Activated CD4-positive, alpha-beta T cell treated with anti-CD3 and anti-CD28 coated beads for 4 hours (primary cell): ENCODE results near the gene NID1.

Experiments
- DNase-seq, 2 donors: peaks; one replicate each; pipeline ENCODE4 v3.0.0-alpha.2; 2020

Gene NID1

GRCh38 chr1:235954306-235955283 is 110.3 kb downstream of the NID1 start:
- peak; percentile 10 to 27 for DNase-seq

DNA sequence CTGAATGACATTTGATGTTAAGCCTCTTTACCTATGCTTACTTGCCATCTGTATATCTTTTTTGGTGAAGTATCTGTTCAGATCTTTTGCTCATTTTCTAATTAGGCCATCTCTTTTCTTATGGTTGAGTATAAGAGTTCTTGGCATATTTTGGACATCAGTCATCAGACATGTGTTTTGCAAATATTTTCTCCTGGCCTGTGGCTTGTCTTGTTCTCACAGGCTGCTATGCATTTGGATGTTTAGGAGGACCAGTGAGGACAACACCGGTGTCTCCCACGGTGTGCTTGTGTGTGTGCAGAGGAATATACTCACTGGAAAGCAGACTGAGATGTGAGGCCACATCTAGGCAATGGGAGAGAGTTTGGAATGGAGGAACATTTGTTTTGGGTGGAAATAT is 111.1 kb downstream of the NID1 start:
- DNase-seq, result no peak

GRCh38 chr1:235952950-235953615 is 111.8 kb downstream of the NID1 start:
- DNase-seq, result peak; percentile 18 to 20

GRCh38 chr1:235951661-235952060 is 113.2 kb downstream of the NID1 start:
- no peak for DNase-seq

DNA sequence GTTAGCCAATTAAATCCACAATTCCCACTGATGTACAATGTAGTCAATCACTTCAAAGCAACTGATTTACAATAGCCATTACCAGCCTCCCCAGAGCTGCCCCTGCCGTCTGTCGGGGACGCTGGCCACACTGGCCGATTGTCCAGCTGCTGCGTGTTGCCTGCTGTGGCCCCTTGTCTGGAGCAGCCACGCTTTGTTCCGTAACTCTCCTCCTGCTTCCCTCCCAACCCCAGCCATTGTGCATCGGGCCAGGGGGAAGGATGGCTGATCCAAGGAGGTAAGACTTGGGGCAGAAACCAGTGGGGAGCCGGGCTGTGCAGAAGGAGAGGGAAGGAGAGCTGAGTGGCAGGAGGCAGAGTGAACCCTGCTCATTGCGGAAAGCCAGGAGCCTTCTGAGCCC is 114.6 kb downstream of the NID1 start:
- no peak for DNase-seq

GRCh38 chr1:235948774-235949427 is 116.0 kb downstream of the NID1 start:
- no peak for DNase-seq

DNA sequence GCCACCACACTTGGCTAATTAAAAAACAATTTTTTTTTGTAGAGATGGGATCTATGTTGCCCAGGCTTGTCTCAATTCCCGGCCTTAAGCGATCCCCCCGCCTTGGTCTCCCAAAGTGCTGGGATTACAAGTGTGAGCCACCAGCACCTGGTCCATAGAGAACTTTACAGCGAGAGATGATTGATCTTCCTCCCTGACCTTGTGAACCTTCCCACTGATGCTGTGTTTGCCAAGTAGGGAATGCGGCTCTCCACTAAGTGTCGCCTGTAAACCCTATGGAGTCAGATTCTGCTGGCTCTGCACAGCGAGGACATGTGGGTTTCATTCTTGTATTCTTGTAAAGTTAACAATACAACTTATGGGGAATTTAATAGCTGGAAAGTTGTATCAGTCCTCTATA is 116.9 kb downstream of the NID1 start:
- DNase-seq, result no peak

GRCh38 chr1:235946571-235946981 is 118.3 kb downstream of the NID1 start:
- DNase-seq, result no peak

GRCh38 chr1:235945775-235946570 is 118.9 kb downstream of the NID1 start:
- no peak for DNase-seq

- no peak for DNase-seq
Observed at GRCh38 chr1:235943581-235944114, 121.2 kb downstream of the NID1 start.

- DNase-seq, result no peak
Observed at GRCh38 chr1:235942979-235943575, 121.8 kb downstream of the NID1 start.

DNA sequence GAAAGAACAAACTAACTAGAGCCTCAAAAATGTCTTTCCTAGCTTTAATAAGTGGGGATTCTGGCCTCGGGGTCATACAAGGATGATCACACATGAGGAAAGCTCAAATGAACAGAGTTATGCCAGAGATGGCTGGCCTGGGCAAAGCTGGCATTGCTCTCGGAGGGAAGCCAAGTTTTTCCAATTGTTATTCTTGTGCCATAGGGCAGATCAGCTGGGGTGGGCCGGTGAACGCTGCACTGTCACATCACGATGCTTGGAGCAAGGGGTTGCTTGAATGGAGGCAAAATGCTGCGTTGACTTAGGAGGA is 122.3 kb downstream of the NID1 start:
- DNase-seq, result no peak

DNA sequence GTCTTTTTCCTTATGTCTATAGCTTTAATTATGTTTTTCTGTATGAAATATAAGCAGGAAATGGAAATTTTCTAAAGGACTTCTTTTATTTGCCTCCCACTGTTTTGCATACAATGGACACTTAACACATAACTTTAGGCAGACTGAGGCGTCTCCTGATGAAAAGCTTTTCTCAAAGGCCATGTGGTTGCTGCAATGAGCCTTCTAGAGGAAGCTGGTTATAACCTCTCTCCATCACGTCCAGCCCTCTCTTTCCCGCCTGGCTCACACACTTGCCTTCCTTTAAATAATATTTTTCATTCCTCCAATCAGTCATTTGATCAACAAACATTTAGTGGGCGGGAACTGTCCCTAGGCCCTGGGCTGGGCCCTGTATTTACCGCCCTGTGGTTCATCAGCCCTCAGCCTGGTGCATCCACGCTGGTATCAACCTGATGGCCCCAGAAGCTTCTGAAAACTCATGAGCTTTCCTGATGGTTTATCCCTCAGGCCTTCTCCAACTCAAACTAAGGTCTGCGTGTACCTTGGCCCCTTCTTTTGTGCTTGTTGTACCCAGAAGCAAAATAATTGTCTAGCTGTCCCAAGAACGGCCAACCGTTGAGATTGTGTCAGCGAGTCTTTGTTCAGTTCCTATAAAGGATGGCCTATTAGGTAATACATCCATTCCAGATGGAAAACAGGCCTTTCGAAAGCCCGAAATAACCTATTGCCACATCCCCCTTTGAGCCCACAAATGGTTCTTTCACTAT is 122.8 kb downstream of the NID1 start:
- DNase-seq, result no peak

DNA sequence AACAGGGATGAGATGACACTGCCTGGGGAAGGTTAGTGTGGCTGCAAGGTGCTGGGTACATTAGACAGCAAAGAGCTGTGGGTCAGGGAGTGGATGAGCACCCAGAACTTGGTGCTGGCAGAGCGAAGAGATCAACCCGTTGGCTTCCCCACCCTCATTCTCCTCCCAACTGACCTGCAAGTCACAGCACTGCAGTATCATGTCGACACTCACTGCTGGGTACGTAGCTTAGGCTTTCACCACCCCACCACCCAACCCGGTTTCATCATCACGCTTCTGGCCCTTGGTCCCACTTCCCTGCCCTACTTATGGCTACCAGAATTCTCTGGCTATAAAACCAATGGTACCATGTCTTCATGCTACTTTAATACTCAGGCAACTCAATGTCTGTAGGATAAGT is 124.6 kb downstream of the NID1 start:
- no peak for DNase-seq

GRCh38 chr1:235939480-235939775 is 125.5 kb downstream of the NID1 start:
- no peak for DNase-seq

DNA sequence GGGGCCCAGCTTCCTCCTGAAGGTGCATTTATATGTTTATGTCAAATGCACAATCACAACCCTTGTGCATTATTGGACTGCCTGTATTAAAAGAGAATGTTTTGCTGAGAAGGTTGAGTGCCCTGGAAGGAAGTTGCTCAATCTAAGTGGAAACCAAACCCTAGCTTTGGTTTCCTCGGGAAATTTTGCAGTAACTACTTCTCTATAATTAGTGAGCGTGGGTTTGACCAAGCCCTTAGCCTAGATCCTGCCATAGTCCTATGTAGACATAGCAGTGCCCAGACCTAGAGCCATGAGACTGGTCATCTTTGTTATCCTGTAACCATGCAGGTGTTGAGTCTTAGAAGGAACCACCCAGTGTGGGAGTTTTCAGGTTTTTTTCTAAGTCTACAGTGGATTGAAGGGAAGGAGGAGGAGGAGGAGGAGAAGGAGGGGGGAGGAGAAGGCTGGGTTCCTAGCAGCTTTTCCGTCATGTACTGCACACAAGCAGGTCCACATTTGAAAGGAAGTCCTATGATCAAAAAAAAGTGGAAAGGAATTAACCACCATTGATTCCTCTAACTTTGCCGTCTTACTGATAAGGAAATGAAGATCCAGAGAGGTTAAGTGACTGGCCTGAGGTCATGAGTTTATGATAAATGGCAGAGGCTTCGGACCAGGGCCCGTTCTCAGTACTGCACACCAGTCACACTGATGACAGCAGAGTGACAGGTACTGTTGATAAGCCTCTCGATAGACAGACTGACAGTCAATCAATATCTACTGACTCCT is 126.0 kb downstream of the NID1 start:
- DNase-seq, result no peak

GRCh38 chr1:235937123-235937522 is 127.8 kb downstream of the NID1 start:
- DNase-seq, result no peak

DNA sequence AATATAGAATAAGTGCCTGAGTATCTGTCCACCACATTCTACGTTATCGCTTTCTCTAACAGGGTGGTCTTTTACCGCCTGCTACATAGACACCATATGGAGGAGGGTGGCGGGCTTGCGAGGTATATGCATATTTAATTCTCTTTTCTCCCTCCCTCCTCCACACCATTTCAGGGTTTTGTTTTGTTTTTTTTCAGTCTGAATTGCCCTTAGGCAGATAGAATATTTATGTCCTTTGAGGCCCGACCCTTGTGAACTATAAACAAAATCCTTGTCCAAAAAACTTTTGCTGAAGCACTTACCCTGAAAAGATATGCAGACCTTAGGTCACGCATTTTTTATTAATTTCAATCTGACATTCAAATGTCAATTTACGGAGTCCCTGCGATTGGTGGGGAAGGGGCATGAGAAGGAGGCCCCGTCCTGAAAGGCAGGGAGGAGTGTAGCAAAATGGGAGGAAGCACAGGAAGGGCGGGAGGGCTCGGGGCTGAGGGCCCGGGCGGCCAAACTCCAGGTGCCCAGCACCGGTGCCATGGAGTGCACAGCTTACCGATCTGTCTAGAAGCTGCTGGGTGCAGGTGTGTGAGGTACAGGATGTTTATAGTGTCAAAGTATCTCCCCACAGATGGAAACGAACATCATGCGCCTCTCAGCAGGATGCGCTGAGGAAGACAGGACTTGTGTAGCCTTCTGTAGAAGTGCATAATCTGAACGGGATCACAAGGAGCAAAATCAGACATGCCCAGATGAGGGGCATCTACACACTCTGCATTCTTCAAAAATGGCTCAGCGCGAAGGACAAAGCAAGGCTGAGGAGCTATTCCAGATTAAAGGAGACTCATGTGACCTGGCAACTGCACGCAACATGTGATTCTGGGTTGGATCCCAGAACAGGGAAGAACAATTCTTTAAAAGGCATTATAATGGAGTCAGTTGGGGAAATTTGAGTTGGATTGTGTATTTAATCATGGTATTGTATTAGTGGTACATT is 129.4 kb downstream of the NID1 start:
- DNase-seq, result no peak

DNA sequence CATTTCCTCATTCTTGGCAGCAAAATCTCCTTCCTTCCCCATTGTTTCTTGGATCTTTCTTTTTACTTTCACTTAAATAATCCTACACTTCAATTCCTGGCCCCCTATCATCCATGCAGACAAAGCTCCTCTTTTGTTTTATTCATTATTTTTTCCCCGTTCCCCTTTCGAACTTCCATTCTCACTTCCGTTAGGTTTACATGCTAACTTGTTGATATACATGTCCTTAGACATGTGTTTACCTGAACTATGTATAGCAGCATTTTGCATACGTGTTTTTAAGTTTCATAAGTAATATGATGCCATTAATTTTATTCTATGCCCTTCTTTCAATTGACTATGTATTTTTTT is 131.1 kb downstream of the NID1 start:
- DNase-seq, result no peak
